GM23248 (cell line): ENCODE measurements around the gene CTRB2.

Source experiments
- EZH2 ChIP-seq: fragments of 200-600 bp; sonication (generic); IDR thresholded peaks from 2 replicates; pipeline ENCODE4 v1.6.1; 2018; ENCODE audit warnings: antibody characterized with exemption, mild to moderate bottlenecking; ENCODE audit not compliant: insufficient read depth, poor library complexity, severe bottlenecking
- EZH2phosphoT487 ChIP-seq: fragments of 200-600 bp; sonication (generic); IDR thresholded peaks from 2 replicates; pipeline ENCODE4 v1.6.1; 2018; ENCODE audit warnings: antibody characterized with exemption, moderate library complexity, mild to moderate bottlenecking, low read depth; ENCODE audit not compliant: insufficient read depth

DNA sequence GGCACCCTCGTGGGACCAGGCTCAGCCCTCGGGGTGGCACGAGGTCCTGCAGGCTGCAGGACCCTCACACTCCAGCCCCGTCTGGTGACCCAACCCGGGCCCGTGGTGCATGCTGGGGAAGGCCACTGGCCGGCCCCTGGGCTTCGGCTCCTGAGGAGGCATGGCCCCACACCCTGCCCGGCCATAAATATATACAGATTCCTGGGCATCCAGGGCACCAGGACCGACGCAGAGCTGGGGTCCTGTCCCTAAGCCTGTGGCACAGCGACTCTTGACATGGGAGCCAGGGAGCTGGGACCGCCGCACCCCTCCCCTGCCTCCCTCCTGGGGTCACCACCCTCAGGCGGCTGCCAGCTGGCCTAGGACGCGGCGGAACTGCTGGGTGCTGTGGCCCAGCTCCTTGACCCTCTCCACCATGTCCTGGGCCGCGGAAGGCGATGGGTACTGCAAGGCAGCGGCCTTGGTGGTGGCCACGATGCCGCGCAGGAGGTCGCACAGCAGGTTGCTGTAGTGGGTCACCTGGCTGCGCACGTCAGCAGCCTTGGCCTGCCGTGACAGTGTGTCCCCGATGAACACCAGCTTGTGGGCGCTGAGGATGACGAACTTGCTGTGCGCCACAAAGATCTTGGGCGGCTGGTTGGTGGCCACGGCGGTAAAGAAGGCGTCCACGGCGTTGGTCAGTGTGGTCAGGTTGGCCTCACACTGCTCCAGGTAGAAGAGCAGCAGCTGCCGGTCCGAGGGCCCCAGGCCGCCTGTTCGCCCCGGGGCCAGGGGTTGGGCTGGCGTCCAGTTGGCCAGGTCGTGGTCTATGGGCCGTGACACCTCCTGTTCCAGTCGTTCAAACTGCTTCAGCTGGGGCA is 22.4 kb upstream of the CTRB2 start:
- TF ChIP-seq EZH2 = no peak
- TF ChIP-seq EZH2phosphoT487 = no peak
